HG03103 (cell line): ENCODE results near the gene CIROP.

Experiments used
- ATAC-seq: cut with Tn5 transposase; IDR thresholded peaks from one replicate; pipeline ENCODE4 v1.9.1; 2021; ENCODE audit warnings: low read depth; ENCODE audit not compliant: unreplicated experiment

The CIROP gene

GRCh38 chr14:23130871-23131270, 26.1 kb upstream of the CIROP start:
- no peak for ATAC-seq

DNA sequence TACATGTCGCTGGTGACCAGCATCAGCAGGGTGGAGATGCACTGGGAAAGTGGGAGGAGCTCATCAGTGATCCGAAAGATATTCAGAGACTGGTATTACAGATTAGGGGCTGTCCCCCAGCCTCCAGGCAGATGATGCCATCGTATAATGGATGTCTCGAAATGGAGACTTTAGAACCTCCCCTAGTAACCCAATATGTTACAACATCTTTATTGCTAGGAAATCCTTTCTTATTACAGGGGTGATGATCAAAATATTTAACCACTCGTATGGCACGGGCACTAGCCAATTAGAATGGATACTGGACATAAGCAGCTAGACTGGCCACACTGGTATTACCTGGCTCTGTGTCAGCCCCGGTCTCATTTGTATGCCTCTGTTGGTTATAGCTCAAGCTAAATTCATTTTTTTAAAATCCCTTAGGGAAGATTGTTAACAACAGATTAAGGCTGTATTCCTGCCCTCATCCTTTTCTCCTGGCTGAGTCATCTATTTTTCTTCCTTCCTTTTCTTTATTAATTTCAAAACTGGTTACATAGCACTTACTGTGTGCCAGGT, 25.0 kb upstream of the CIROP start:
- no peak for ATAC-seq

DNA sequence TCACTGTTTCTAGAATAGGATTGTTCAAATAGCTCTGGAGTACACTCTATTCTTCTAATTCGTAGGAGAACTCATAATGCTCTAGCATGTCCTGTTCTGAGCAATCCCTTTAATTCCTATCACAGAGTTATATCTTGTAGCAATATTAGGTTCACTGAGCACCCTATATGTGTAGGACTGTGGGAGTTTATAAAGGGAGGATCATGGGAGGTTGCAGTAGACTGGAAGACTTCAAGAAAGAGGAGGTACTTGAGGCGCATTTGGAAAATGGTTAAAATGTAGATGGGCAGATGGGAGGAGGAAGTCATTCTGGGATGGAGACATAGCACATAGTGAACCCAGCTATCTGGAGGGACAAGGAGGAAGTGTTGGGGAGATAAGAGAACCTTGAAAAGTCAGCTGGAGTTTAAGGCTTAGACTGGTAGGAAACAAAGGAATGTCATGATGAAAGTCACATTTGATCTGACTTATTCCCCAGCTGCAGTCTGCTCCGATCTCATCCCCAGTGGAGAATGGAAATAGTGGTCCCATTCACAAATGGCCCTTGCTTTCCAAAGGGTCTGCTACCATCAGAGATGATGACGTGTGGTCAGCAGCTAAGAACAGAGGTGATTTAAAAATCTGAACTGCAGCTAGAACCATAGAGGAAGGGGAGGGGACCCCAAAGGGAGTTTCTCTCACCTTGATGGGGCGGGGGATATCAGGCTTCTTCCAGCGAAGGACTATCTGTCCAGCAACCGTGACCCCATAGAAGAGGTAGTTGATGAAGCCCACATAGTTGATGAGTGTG, 24.4 kb upstream of the CIROP start:
- no peak for ATAC-seq

DNA sequence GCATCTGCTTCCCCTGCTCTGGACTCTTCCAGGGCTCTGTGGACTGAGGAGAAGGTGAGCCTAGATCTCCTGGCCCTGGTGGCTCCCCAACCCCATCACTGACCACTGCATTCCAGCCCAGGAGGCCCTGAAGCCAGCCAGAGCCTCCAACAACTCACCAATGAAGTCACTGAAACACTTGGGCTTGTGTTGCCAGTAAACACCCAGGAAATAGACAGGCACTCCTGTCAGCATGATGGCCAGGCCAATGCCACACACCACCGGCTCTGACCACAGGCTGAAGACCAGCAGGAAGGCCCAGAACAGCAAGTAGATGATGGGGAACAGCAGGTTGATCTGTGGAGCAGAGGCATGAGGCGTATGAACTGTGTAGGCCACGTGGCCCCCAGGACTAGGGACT, 23.1 kb upstream of the CIROP start:
- no peak for ATAC-seq

DNA sequence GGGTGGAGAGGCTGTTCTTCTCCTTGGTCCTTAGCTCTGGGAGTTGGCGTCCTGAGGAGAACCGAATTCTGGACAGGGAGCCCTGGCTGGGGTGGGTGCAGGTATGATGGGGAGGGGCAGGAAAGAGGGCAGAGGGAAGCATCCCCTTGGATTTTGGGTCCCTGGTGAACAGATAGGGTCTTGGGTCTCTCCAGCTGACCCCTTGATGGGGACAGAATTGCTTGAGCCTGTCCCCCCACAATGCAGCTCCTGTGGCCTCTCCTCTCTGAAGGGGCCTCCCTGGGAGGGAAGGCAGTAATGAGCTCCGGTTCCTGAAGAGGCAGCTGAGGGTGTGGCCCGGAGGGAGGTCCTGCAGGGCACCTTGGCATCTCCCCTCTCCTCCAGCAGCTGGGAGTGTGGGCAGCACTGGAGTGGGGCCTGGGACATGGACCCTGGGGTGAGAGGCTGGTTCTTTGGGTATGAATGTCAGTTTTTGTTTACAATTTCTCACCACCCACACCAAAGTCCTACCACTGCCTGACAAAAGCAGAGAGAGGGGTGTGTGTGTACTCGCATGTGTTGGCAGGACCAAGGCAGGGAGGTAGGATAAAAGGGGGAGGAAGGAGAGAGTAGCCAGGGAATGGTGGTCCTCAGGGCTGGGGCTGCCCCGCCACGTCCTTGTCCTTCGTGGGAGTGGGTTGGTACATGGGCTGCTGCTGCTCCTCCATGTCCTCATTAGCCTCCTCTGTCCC, 21.9 kb upstream of the CIROP start:
- ATAC-seq, result no peak

- no peak for ATAC-seq
Observed at GRCh38 chr14:23125933-23126524, 21.2 kb upstream of the CIROP start.

DNA sequence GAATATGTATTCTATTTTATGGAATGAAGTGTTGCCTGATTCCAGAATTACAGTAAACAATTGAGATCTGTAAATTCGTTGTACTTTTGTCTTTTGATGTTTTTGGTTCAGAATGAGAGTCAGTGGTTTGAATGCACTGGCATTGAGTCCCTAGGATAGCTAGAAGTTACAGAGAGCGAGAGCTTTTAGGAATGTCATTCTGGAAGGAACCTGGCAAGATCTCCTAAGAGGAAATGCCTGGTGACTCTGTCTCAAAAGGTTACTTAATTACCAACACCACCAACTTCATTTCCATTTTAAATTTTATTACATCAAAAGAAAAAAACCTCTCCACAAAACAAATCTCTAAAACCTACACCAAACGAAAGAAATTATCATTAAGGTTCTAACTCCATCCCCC, 20.2 kb upstream of the CIROP start:
- no peak for ATAC-seq

- ATAC-seq, result no peak
Observed at GRCh38 chr14:23124337-23124954, 19.7 kb upstream of the CIROP start.

GRCh38 chr14:23123419-23123818, 18.6 kb upstream of the CIROP start:
- no peak for ATAC-seq

- ATAC-seq, result no peak
Observed at GRCh38 chr14:23122086-23122485, 17.3 kb upstream of the CIROP start.

DNA sequence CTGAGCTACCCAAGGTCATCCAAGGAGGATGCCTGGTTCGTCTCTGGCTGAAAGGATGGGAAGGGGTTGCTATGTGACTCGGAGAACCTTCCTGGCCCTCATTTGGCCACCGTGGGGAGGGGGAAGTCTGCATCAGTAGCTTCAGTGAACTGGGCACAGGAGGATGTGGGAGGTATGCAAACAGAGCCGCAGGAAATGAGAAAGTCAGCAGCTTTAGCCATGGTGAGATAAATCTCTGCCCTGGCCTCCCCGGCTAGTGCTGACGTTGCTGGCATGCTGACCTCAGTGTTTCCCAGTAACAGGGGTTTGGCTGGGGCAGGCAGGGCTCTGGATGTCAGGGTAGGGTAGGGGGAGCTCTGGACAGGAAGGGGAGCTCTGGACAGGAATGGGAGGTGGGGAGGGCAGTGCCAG, 16.6 kb upstream of the CIROP start:
- ATAC-seq, result no peak

GRCh38 chr14:23120541-23121251, 15.9 kb upstream of the CIROP start:
- peak; percentile 59 for ATAC-seq

- ATAC-seq, result no peak
Observed at GRCh38 chr14:23119363-23120327, 14.9 kb upstream of the CIROP start.

DNA sequence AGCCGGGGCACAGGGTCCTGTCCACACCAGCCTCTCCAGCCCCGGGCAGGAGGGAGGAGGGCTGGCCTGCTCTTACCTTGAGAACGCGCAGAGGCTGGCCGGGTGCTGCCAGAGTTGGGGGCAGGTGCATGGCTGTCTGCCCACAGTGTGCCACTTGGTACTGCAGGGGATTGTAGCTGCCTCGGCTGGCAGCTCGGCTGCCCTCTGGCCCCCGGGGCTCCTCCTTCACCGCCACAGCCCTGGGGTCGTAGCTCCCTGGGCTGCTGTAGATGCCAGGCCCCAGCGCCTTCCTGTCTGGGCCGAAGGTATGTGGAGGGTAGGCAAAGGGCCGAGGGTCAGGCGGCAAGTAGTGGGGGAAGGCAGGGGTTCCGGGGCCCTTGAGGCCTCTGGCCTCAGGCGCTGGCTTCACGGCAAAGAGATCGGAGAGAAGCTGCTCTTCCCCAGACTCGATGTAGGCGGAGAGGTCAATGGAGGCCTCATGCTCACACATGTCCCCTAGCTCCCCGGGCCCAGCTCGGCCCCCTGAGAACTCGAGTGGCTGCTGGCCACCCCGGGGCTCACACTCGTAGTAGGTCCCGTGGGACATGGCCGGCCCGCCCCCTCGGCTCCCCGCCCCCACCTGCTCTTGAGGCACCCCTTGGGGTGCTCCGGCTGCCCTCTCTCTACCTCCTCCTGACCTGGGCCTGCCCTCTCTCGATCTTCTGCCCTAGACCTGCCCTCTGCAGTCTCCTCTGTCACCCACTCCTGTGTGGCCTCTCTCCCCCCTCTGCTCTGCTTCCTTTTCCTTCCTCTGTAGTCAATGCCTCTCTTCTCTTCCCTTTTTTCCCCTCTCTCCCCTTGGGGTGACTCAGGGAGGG, 13.9 kb upstream of the CIROP start, which contains the start of gene CEBPE:
Gene CEBPE (minus strand): TSS at position 750 of the 857 bp plus-strand sequence. CDS start 164 bp downstream, at position 586.
- ATAC-seq, result no peak

- no peak for ATAC-seq
Observed at GRCh38 chr14:23117371-23118020, 12.7 kb upstream of the CIROP start.

- ATAC-seq, result no peak
Observed at GRCh38 chr14:23115918-23116317, 11.1 kb upstream of the CIROP start.

GRCh38 chr14:23115039-23115731, 10.4 kb upstream of the CIROP start:
- no peak for ATAC-seq
